ENCODE data around the gene SEC31A.

GRCh38 chr4:82892467-82892802 is 1.5 kb upstream of the SEC31A start:
- TF ChIP-seq EZH2phosphoT487 (IDR thresholded peaks at IDR 0.05; ENCODE audit: low read depth) (no peak), CTCF (IDR thresholded peaks at IDR 0.05; ENCODE audit: low read depth, low read length) (no peak)

Measured in OCI-LY3 (cell line).